ENCODE data around the gene TGDS.
"Not testable (repeated sequence)": the region's sequence is repeated elsewhere in the genome, so short reads cannot be mapped to it uniquely, and the experiment has no call there.

The TGDS gene, protein sequence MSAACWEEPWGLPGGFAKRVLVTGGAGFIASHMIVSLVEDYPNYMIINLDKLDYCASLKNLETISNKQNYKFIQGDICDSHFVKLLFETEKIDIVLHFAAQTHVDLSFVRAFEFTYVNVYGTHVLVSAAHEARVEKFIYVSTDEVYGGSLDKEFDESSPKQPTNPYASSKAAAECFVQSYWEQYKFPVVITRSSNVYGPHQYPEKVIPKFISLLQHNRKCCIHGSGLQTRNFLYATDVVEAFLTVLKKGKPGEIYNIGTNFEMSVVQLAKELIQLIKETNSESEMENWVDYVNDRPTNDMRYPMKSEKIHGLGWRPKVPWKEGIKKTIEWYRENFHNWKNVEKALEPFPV

DNA sequence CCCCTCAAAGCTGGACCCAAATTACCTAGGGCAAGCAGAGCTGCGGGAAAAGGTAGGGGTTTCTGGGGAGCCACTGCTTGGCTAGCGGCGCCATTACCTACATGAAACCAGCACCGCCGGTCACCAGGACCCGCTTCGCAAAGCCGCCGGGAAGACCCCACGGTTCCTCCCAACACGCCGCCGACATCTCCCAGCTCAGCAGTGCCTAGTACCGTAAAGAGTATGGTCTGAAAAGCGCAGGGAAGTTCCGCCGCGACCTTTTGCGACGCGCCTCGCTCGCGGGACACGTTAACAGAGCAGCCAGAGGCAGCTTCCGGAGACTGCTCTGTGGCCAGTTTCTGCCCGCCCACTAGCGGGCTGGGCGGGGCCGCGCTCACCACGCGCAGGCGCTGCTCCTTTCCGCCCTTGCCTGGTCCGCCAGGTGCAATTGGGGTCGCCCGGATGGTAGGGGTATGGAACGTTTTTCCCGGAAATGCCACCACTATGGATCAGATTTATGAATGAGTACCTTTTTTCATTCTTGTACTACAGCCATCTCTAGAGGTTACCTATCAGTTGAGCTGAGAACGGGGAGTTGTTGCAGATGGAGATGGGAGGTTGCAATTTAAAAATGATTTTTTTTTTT lies at the start of gene TGDS:
Gene TGDS, minus strand, starts transcription at position 203 of the 625 bp plus-strand sequence. Its CDS starts 16 bp downstream, at position 187.
- DNase-seq (ENCODE audit: low read depth, low spot score) = peak; percentile 78

DNA sequence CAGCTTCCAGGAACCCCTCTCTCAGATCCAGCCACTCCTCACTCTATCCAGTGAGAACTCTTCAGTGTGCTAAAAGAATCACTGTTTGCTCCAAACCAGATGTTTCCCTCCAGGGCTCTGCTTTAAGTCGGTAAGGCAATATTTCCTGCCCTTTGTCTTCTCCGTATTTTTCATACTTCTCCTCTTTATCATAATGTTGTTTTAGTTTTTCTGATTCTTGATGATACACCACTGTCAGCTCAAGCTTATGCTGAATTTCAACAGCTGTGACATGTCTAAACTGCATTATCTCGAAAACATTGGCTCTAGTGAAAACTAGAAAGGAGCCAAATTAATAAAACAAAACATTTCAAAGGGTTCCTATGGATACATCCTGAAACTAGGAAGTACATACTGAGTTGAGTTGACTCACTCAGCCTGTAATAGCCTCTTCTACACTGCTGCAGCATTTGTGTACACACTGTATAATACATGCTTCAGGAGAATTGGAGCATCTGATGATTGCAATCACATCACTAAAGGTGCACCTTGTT lies 45.5 kb upstream of the TGDS start:
- DNase-seq (ENCODE audit: low read depth, low spot score) = no peak

DNA sequence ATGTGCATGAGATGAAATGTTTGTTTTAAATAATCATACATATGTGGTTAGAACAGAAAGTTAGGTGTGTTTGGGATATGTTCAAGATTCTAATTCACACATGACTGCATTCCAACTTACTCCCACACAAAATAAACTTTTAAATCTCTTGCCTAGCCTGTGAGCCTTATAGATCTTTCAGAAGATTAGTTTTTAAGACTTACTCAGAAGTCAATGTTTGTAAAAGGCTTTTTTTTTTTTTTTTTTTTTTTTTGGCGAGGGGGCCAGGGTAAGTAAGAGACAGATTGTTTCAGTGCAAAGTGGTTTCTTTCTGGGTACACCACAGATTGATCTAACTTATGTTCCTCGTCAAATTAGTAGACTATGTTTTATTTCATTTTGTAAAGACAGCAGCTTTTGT lies 44.8 kb upstream of the TGDS start:
- no peak for DNase-seq (ENCODE audit: low read depth, low spot score)

DNA sequence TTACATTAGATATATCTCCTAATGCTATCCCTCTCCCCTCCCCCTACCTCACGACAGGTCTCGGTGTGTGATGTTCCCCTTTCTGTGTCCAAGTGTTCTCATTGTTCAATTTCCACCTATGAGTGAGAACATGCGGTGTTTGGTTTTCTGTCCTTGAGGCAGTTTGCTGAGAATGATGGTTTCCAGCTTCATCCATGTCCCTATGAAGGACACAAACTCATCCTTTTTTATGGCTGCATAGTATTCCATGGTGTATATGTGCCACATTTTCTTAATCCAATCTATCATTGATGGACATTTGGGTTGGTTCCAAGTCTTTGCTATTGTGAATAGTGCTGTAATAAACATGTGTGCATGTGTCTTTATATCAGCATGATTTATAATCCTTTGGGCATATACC lies 41.7 kb upstream of the TGDS start:
- not testable (repeated sequence) for DNase-seq (ENCODE audit: low read depth, low spot score)

DNA sequence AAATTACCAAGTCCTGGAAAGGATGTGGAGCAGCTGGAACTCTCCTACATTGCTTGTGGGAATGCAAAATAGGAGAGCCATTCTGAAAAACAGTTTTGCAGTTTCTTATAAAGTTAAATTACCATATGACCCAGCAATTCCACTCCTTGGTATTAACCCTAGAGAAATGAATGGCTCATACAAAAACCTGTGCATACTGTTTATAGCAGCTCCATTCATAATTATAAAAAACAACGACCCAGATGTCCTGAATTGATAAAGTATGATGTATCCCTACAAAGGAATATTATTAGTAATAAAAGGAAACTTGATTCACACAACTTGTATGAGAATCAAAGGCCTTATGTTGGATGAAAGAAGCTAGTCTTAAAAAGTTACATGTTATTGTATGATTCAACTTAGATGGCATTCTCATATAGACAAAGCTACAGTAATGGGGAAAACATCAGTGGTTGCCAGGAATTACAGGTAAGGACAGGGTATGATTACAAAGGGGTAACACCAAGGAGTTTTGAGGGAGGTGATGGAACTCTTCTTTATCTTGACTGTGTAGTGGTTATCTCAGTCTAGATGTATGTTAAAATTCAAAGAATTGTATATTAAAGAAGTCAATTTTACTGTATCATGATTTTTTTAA lies 41.1 kb upstream of the TGDS start:
- no peak for DNase-seq (ENCODE audit: low read depth, low spot score)

DNA sequence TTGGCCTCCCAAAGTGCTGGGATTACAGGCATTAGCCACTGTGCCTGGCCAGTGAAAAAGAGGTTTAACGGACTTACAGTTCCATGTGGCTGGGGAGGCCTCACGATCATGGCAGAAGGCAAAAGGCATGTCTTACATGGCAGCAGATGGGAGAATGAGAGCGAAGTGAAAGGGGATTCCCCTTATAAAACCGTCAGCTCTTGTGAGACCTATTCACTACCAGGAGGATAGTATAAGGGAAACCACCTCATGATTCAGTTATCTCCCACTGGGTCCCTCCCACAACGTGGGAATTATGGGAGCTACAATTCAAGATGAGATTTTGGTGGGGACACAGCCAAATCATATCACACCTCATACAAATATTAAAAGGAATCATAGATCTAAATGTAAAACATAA lies 40.1 kb upstream of the TGDS start:
- not testable (repeated sequence) for DNase-seq (ENCODE audit: low read depth, low spot score)

DNA sequence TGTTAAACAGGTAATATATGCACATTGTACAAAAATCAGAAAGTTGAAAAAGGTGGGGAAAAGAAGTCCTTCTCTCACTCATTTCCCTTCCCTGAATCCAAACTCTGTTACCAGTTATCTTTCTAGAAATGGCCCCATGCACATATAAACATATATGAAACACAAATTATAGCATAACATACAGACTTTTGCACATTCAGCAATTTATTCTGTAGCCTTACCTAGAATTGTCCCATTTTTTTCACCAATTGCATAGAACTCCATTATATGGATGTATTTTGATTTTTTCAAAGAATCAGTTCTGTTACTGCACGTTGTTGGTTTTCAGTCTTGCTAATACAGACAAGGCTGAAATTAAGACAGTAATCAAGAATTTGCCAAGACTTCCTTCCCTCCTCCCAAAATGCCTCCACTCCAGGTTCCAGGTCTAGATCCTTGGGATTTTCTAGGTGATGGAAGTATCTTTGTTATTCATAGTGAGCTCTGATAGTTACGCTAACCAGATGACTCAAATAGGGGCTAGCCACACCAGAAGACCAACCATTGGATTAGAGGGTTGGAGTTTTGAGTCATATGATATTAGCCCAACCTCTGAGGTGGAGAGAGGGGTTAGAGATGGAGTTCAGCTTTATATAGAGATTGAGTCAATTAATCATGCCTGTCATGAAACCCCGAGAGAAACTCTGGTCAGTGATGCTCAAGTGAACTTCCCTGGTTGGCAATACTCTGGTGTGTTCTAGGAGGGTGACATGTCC lies 36.5 kb upstream of the TGDS start:
- no peak for DNase-seq (ENCODE audit: low read depth, low spot score)

DNA sequence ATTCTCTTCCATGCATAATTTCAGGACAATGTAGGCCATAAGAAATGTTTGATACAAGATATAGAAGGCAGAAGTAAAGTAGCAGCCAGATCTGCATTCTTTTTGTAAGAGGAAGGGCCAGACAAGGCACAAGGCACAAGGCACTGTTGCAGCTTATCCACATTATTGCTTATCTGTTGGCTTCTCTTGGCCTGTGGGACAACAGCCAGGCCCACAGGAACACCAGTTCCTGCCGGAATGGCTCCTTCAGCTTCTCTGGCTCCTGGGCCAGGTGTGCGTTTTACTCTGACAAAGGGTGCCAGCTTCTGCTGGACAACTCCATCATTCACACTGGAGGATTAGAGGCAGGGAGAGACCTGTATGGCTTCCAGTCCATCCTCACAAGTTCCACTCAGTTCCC lies 34.9 kb upstream of the TGDS start:
- no peak for DNase-seq (ENCODE audit: low read depth, low spot score)

DNA sequence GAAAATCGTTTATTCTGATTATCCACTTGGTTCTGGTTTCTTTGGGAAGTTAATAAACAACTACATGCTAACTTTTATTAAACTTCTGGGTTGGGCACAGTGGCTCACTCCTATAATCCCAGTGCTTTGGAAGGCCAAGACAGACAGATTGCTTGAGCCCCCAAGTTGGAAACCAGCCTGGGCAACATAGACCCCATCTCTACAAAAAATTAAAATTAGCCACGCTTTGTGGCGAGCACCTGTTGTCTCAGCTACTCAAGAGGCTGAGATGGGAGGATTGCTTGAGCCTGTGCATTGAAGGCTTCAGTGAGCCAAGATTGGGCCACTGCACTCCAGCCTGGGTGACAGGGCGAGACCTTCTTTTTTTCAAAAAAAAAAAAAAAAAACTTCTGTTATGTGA lies 27.4 kb upstream of the TGDS start:
- DNase-seq (ENCODE audit: low read depth, low spot score) = no peak

DNA sequence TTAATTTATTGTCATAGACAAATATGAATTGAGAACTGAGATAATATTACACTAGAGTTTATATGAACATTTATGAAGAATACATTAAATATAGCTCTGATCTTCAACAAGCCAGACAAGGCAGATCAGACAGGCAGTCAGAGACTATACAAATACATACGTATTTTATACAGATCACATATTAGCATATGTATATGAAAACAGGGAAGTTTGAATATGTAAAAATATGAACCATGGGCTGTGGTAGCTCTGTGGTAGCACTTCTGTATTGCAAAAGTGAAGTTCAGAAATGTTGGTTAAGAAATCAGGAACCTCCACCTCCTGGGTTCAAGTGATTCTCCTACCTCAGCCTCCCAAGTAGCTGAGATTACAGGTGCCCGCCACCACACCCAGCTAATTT lies 26.4 kb upstream of the TGDS start:
- DNase-seq (ENCODE audit: low read depth, low spot score) = no peak

DNA sequence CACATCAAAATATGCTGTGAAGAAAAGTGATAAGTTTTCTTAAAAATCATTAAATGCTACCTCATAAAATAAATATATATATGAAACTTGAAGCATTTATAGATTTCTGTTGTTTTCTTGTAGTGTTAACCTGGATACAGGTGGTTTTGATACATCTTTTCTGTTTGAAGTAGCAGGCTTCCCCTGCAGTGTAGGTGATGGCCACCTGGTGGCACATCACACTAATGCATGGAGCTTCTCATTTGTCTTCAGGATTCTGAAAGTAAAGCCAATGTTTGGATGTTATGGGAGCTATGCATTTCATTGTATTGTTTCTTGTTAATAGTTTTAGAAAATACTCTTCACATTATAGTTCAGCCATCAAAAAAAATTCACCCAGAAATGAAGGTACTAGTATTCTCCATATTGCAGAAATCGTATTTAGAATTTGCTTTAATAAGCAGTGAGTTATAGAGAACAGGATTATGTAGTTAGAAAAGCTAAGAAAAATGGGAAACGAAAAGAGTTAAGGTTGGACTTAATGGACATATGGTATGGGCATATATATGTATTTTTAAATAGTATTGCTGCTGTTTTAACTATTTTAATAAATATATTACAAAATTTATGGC lies 24.4 kb upstream of the TGDS start:
- no peak for DNase-seq (ENCODE audit: low read depth, low spot score)

DNA sequence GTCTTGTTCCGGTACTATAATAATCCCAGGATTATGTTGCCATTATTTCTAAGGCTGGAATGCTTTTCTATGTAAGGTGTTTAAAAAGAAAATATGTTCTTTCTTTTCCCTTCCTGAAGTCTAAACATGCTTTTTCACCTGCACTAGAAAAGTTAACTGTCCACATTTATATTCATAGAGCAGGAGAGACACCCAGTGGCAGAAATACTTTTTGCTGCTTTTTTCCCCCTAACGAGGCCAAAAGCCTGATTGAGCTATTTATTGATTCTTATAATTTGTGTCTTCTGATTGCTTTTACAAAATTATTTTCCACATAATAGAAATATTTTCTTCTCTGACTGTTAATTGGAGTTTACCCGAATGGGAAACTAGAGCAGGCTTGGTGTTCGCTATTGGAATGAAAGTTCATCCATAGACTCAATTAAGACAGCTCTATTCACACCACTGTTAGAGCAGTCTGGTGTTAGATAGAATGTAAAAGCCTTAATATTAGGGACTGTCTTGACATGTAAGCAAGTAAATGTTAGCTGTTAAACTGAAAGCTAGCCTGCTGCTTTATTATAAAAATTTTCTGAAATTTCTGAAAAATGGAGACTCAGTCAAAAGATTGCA lies 21.5 kb upstream of the TGDS start:
- DNase-seq (ENCODE audit: low read depth, low spot score) = no peak

DNA sequence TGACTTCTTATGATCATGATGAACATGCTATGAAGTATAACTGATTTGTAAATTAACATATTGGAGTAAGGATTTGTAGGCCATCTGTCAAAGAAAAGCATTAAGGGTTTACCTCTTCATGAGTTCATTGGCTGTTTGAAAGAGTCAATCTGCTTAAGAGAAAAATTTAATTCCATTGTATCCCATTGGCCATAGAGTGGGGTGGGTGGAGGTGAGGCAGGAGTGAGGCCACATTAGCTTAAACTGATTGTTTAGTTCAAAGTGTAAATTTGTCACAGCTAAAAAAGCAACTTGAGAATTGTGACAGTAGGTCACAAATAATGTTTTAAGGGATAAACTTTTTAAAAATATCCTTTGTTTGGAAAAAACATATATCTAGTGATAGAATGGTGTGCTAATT lies 17.1 kb upstream of the TGDS start:
- no peak for DNase-seq (ENCODE audit: low read depth, low spot score)

DNA sequence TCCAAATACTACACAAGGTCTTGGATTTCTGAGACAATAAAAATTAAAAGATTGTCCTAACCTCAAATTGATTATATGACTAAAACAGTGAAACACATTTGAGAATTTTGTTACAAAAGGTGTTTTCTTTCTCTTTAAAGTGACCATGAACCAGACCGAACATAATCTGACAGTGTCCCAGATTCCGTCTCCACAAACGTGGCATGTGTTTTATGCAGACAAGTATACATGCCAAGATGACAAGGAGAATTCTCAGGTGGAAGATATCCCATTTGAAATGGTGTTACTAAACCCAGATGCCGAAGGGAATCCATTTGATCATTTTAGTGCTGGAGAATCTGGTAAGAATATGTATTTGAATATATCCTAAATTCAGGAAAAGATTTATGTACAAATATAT lies 16.1 kb upstream of the TGDS start:
- DNase-seq (ENCODE audit: low read depth, low spot score) = no peak

DNA sequence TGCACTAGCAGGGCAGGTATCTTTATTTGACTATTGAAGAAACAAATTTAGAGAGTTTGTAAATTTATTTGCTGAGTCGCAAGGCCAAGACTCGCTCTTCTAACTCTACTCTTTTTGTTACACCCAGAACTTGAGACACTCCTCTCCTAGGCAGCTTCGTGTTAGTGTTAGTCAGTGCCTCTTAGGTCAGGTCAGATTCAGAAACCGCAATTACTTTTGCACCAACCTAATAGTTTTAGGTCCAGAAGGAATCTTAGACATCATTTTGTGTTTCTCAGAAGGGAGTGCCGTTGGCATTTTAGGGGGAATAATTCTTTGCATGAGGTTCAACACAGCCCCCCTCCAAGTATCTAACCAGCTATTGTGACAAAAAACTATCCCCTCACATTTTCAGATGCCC lies 14.5 kb upstream of the TGDS start:
- no peak for DNase-seq (ENCODE audit: low read depth, low spot score)

DNA sequence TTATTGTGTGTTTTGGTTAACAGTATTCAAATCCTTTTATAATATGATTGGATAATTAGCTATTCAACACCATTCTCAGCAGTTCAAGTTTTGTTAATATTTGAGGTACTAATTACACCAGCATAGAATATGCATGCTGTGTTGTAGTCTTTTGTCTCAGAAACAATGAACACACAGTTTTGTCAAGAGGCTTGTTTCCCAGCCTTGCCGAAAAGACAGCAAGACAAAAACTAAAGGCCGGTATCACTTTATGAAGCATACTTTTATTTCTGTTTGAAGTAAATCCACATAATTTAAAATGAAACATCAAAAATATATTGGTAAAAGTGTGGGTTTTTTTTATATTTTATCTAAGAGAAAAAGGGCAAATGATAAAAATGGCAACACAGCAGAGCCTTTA lies 13.2 kb upstream of the TGDS start:
- DNase-seq (ENCODE audit: low read depth, low spot score) = no peak

DNA sequence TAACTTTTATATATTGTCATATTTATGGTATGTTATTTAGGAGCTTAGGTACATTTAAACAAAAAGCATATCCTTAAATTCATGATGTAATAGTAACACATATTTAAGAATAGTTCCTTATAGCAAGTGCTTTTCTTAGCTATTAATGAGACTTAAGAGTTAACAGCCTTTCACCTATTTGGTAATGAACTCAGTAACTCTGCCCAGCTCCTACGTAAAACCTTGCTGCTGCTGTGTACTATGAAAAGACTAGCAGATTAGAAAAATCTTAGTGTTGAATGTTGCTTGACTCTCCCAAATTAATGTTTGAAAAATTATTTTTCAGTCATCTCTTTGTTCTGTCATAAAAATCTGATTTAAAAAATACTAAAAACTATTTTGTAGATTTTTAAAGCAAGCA lies 12.6 kb upstream of the TGDS start:
- no peak for DNase-seq (ENCODE audit: low read depth, low spot score)

DNA sequence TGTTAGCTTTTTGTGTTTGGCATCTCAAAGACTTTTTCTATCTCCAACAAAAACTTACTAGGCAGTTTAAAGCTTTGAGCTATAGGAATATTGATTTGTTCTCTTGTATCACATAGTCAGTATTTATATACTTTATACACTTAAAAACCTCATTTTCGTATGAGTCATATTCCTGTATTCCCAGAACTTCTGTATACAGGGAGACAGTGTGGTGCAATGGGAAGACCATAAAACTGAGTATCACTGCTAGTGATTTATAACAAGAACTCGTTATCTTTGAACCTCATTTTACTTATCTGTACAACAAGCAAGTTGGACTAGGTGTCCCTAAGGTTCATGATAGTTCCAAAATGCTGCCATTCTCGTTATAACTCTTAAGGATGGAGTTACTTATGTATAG lies 12.0 kb upstream of the TGDS start:
- DNase-seq (ENCODE audit: low read depth, low spot score) = no peak

DNA sequence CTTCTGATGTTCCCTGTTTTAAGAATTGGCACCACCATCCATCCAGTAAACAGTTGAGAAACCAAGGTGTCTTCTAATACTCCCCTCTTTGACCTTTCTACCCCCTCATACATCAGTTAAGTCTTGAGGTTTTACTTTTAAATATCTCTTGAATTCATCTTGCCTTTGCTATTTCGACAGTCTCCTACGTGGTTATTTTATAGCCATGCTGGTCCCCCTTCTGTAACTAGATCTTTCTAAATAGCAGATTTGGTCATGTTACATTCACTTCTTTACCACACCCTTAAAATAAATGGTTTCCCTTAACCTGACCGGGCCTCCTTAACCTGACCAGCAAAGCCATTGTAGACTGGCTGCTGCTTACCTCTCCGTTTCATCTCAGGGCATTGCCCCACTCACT lies 11.1 kb upstream of the TGDS start:
- DNase-seq (ENCODE audit: low read depth, low spot score) = no peak

DNA sequence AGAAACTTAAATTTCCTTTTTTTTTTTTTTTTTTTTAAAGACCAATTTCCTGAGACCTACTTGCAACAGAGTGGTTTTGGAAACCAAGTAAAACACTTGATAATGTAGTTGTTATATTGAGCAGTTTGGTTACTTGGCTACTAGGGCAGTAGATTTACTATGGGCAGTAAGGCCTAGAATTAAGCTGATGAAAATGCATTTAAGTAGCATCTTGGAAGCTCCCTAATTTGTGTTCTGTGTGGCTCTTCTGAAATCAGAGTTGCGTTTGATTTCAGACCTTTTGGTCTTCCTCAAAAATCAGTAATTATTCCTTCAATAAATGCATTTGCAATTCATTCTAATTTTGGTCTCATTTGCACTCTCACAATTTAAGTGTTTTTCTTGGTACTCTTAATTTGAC lies 6.5 kb upstream of the TGDS start:
- DNase-seq (ENCODE audit: low read depth, low spot score) = no peak
